IMR-90 (cell line): ENCODE data around the gene INF2. TPM values are rescaled to one million over a fixed set of nuclear protein-coding genes. Genes with fewer than 3 reads are reported as not detected.

Experiments used
- ATAC-seq: fragments of 200-7000 bp; cut with Tn5 transposase; 2 replicates; pipeline ENCODE4 v1.9.1; 2020; ENCODE audit warnings: low read depth, mild to moderate bottlenecking, moderate library complexity
- BruUV-seq: library from RNA; stranded (reverse); fragments of 400-500 nt; replicated peaks from 2 replicates; lab custom pipeline; 2021; lab: Mats Ljungman, UMichigan
- CTCF ChIA-PET: fragments of 300-600 bp; formaldehyde crosslinking; extraction: SDS; loops from one replicate; lab custom pipeline; 2021; ENCODE audit warnings: antibody characterized with exemption; lab: Yijun Ruan, JAX
- POLR2A ChIA-PET: fragments of 300-600 bp; sonication (Branson Sonifier 250); formaldehyde crosslinking; loops from one replicate; lab custom pipeline; 2022; ENCODE audit warnings: antibody characterized with exemption; ENCODE audit not compliant: unreplicated experiment; lab: Charles Lee
- DNase-seq: peaks from one replicate; pipeline ENCODE4 v3.0.0; 2013
- H2AFZ ChIP-seq: replicated peaks from 2 replicates; pipeline ENCODE3; 2013; ENCODE audit warnings: low read length, mild to moderate bottlenecking; ENCODE audit not compliant: poor library complexity
- H2AK5ac ChIP-seq: 2 replicates; pipeline ENCODE4 v1.6.1; 2013; ENCODE audit warnings: low read depth, low read length, inconsistent platforms
- H2AK9ac ChIP-seq: replicated peaks from 2 replicates; pipeline ENCODE3; 2013; ENCODE audit warnings: mild to moderate bottlenecking, low read depth, low read length, moderate library complexity; ENCODE audit not compliant: poor library complexity
- H2BK120ac ChIP-seq: 2 replicates; pipeline ENCODE4 v1.6.1; 2013; ENCODE audit warnings: low read depth, low read length, inconsistent platforms
- H2BK15ac ChIP-seq: 3 replicates; pipeline ENCODE4 v1.6.1; 2013; ENCODE audit warnings: low read depth, low read length, inconsistent platforms
- H2BK20ac ChIP-seq: 2 replicates; pipeline ENCODE4 v1.6.1; 2013; ENCODE audit warnings: low read depth, mild to moderate bottlenecking, inconsistent platforms, low read length, moderate library complexity
- H2BK5ac ChIP-seq: 2 replicates; pipeline ENCODE4 v1.6.1; 2013; ENCODE audit warnings: mild to moderate bottlenecking, low read depth, low read length, inconsistent platforms; ENCODE audit not compliant: poor library complexity, severe bottlenecking
- H3K14ac ChIP-seq: replicated peaks from 2 replicates; pipeline ENCODE4 v1.6.1; 2013; ENCODE audit warnings: low read depth, low read length, inconsistent platforms
- H3K18ac ChIP-seq: 2 replicates; pipeline ENCODE4 v1.6.1; 2013; ENCODE audit warnings: low read depth, low read length, control low read depth
- H3K23ac ChIP-seq: 2 replicates; pipeline ENCODE4 v1.6.1; 2013; ENCODE audit warnings: low read depth, low read length, inconsistent platforms
- H3K27ac ChIP-seq: 2 replicates; pipeline ENCODE4 v1.5.1; 2013; ENCODE audit warnings: mild to moderate bottlenecking, control low read depth, low read length; ENCODE audit not compliant: insufficient read depth
- H3K27me3 ChIP-seq: 2 replicates; pipeline ENCODE4 v1.6.1; 2013; ENCODE audit warnings: low read length; ENCODE audit not compliant: control insufficient read depth, insufficient read depth
- H3K36me3 ChIP-seq: 2 replicates; pipeline ENCODE4 v1.6.1; 2013; ENCODE audit warnings: low read length, mixed read lengths; ENCODE audit not compliant: control insufficient read depth, insufficient read depth
- H3K4ac ChIP-seq: 2 replicates; pipeline ENCODE4 v1.6.1; 2013; ENCODE audit warnings: low read depth, low read length, inconsistent platforms
- H3K4me1 ChIP-seq: 2 replicates; pipeline ENCODE4 v1.6.1; 2013; ENCODE audit warnings: low read length, mixed read lengths; ENCODE audit not compliant: control insufficient read depth, insufficient read depth
- H3K4me2 ChIP-seq: 2 replicates; pipeline ENCODE4 v1.6.1; 2013; ENCODE audit warnings: low read depth, mild to moderate bottlenecking, control low read depth, low read length, moderate library complexity
- H3K4me3 ChIP-seq: 2 replicates; pipeline ENCODE4 v1.5.1; 2013; ENCODE audit warnings: low read depth, mild to moderate bottlenecking, control low read depth, low read length, moderate library complexity; ENCODE audit not compliant: insufficient read depth
- H3K56ac ChIP-seq: 2 replicates; pipeline ENCODE4 v1.6.1; 2013; ENCODE audit warnings: low read length, inconsistent platforms; ENCODE audit not compliant: insufficient read depth; ENCODE audit errors: extremely low read depth
- H3K79me1 ChIP-seq, 2 experiments: 2 replicates each; pipeline ENCODE4 v1.6.1; 2013; ENCODE audit warnings: low read length in 2 of 2, inconsistent platforms in 1 of 2, low read depth in 1 of 2
- H3K9ac ChIP-seq: 2 replicates; pipeline ENCODE4 v1.6.1; 2013; ENCODE audit warnings: low read depth, low read length, control low read depth
- H3K9me1 ChIP-seq: 2 replicates; pipeline ENCODE4 v1.6.1; 2013; ENCODE audit warnings: low read length, inconsistent platforms; ENCODE audit not compliant: insufficient read depth
- H3K9me3 ChIP-seq: 2 replicates; pipeline ENCODE4 v1.6.1; 2013; ENCODE audit warnings: low read length; ENCODE audit not compliant: control insufficient read depth, insufficient read depth
- H4K20me1 ChIP-seq: 2 replicates; pipeline ENCODE4 v1.6.1; 2013; ENCODE audit warnings: low read length, inconsistent platforms; ENCODE audit not compliant: insufficient read depth
- H4K5ac ChIP-seq: 2 replicates; pipeline ENCODE4 v1.6.1; 2013; ENCODE audit warnings: mild to moderate bottlenecking, low read depth, low read length, control low read depth
- H4K8ac ChIP-seq, 2 experiments: 2 replicates each; pipeline ENCODE4 v1.6.1; 2013; ENCODE audit warnings: low read depth in 2 of 2, low read length in 2 of 2, control low read depth in 1 of 2, inconsistent platforms in 1 of 2
- H4K91ac ChIP-seq: 2 replicates; pipeline ENCODE4 v1.6.1; 2013; ENCODE audit warnings: low read depth, low read length, inconsistent platforms; ENCODE audit not compliant: insufficient read depth
- BHLHE40 ChIP-seq: fragments of 150-350 bp; IDR thresholded peaks from 2 replicates; pipeline ENCODE4 v1.6.1; 2016; ENCODE audit warnings: mild to moderate bottlenecking, low read depth, low read length
- CEBPB ChIP-seq: IDR thresholded peaks from 2 replicates; pipeline ENCODE4 v1.6.1; 2012; ENCODE audit warnings: low read depth, low read length, improper control_type of control experiment
- FOS ChIP-seq: fragments of 150-350 bp; IDR thresholded peaks from 2 replicates; pipeline ENCODE4 v1.6.1; 2016; ENCODE audit warnings: low read depth, low read length
- MAZ ChIP-seq: IDR thresholded peaks from 2 replicates; pipeline ENCODE4 v1.6.1; 2012; ENCODE audit warnings: low read depth, mild to moderate bottlenecking, low read length, improper control_type of control experiment, moderate library complexity, borderline replicate concordance
- RCOR1 ChIP-seq: IDR thresholded peaks from 2 replicates; pipeline ENCODE4 v1.6.1; 2012; ENCODE audit warnings: mild to moderate bottlenecking, low read length, improper control_type of control experiment; ENCODE audit not compliant: insufficient replicate concordance
- WGBS, 2 experiments: methylation state at CpG; one replicate each; pipeline versions ENCODE4 v1.1.5 to v1.1.7; 2013; ENCODE audit warnings: missing lambda C conversion rate in 2 of 2; ENCODE audit not compliant: insufficient read length in 1 of 2; ENCODE audit errors: extremely low coverage in 2 of 2; 5-methylcytosine and 5-hydroxymethylcytosine counted together
- dilution Hi-C: fragments of 300-500 bp; cut with HindIII; formaldehyde crosslinking; loops from one replicate; pipeline ENCODE4 v1.14.3; 2018; ENCODE audit warnings: low sequenced_read_pairs; ENCODE audit not compliant: unreplicated experiment
- in situ Hi-C: fragments of 300-500 bp; cut with MboI; formaldehyde crosslinking; loops from 3 replicates; pipeline ENCODE4 v1.14.3; 2019; ENCODE audit warnings: low sequenced_read_pairs, inconsistent platforms, mixed read lengths
- intact Hi-C: fragments of 100-400 bp; cut with micrococcal nuclease; formaldehyde crosslinking; loops from 2 replicates; pipeline ENCODE4 v1.10.0; 2022
- polyA plus RNA-seq, 3 experiments: library from polyadenylated mRNA; depleted of rRNA; stranded (reverse); fragments of >200 nt; gene quantifications; 2 replicates each; pipeline ENCODE4 v1.2.3, GENCODE V29; 2012; ENCODE audit warnings: low replicate concordance in 1 of 3
- total RNA-seq: library from RNA; depleted of rRNA; stranded (reverse); fragments of >200 nt; gene quantifications from 2 replicates; pipeline ENCODE4 v1.2.3, GENCODE V29; 2012
- TF ChIP-seq, protein P1 (sequence below): fragments of 150-350 bp; IDR thresholded peaks from 2 replicates; pipeline ENCODE4 v1.6.1; 2016; ENCODE audit warnings: low read depth, mild to moderate bottlenecking, low read length, moderate library complexity, borderline replicate concordance

The INF2 gene
- total and polyA plus RNA-seq, 2 of the 4 experiments (the other 2 are of a cell fraction): 16.8 to 62.1 TPM

DNA sequence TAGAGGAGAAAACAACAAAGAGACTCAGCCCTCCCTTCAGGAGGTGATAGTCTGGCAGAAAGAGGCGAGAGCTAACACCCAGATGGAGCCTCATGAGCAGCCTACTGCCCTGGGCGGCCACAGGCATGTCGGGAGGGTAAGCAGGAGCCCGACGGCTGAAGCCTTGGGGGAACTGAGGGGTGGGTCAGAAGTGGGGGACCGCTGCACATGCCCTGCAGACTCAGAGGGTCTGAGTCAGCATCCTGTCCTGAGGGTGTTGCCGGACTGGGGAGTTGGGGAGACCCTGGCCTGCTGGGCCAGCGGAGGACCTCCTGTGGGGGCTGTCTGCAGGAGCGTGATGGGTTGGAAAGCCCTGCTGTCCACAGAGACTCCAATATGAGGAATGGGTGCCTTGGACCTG lies 15.9 kb upstream of the INF2 start:
- H4K8ac ChIP-seq: no peak overlapping the region
- no peak overlapping the region for H3K4me2 ChIP-seq
- no peak for TF ChIP-seq MAZ
- TF ChIP-seq RCOR1: no peak
- no peak for TF ChIP-seq CEBPB
- no peak for TF ChIP-seq BHLHE40
- no peak for TF ChIP-seq FOS
- TF ChIP-seq, protein P1, sequence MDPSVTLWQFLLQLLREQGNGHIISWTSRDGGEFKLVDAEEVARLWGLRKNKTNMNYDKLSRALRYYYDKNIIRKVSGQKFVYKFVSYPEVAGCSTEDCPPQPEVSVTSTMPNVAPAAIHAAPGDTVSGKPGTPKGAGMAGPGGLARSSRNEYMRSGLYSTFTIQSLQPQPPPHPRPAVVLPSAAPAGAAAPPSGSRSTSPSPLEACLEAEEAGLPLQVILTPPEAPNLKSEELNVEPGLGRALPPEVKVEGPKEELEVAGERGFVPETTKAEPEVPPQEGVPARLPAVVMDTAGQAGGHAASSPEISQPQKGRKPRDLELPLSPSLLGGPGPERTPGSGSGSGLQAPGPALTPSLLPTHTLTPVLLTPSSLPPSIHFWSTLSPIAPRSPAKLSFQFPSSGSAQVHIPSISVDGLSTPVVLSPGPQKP: no peak
- BruUV-seq: no TSS peak
- dilution Hi-C loops (no loop called here), in situ Hi-C loops (no loop called here), intact Hi-C loops (no loop called here)
- no peaks in the 10 kb centered on the region for H3K9me1 ChIP-seq
- WGBS, 2 experiments: no CpG with 5 or more reads among the region's 9 CpGs
- peaks cover 11% of the 10 kb centered on the region for H3K4me1 ChIP-seq
- no peak overlapping the region for H3K23ac ChIP-seq
- no peak overlapping the region for H2BK5ac ChIP-seq
- H2AFZ ChIP-seq: no peak overlapping the region
- H3K9me3 ChIP-seq: no peaks in the 10 kb centered on the region; the same call in 1 of the 2 replicates
- H3K4ac ChIP-seq: no peak overlapping the region
- H3K14ac ChIP-seq: no peak overlapping the region
- no peaks in the 10 kb centered on the region for H4K20me1 ChIP-seq
- no peak overlapping the region for H4K91ac ChIP-seq
- H2BK120ac ChIP-seq: no peak overlapping the region
- H3K36me3 ChIP-seq: no peaks in the 10 kb centered on the region
- no peak overlapping the region for H2BK20ac ChIP-seq
- CTCF ChIA-PET: interaction anchor here (0.6 kb wide), 2 partner anchors 857 to 1023 kb away, joined by 3 to 5 read pairs; no protein-coding TSS in a partner anchor
- H3K18ac ChIP-seq: no peak overlapping the region
- POLR2A ChIA-PET: no interaction called here
- no peak overlapping the region for H2AK9ac ChIP-seq
- DNase-seq (no peak), ATAC-seq (no peak)
- no peak overlapping the region for H2AK5ac ChIP-seq
- no peak overlapping the region for H3K56ac ChIP-seq
- H4K5ac ChIP-seq: no peak overlapping the region
- no peak overlapping the region for H2BK15ac ChIP-seq
- H3K27me3 ChIP-seq: no peaks in the 10 kb centered on the region
- H3K9ac ChIP-seq: no peak overlapping the region
- H3K79me1 ChIP-seq: 0 out of 4 replicates have a peak, but pooled peaks cover 0 to 2% of the 10 kb centered on the region in 2 experiments
- H3K4me3 ChIP-seq: no peak overlapping the region
- H3K27ac ChIP-seq: no peak overlapping the region
